ENCODE results near the gene FOXO4.

DNA sequence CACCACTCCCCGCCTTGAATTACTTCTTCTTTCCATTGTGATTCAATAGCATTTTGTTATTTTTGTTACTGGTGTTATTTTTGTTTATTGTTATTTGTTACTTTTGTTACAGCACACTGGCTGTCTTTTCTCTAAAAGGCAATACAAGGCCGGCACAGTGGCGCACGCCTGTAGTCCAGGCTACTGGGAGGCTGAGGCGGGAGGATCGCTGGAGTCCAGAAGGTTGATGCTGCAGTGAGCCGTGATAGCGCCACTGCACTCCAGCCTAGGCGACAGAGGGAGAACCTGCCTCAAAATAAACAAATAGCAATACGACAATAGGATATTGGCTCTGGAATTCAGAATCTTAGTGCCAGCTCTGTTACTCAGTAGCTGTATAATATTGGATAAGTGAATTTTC lies 21.7 kb downstream of the FOXO4 start:
- TF ChIP-seq POLR2AphosphoS5 (IDR thresholded peaks at IDR 0.05; ENCODE audit: low read depth, low read length): no peak
- TF ChIP-seq TCF12 (IDR thresholded peaks at IDR 0.05): no peak
- no peak for TF ChIP-seq TCF12 (CRISPR knock-in tag; IDR thresholded peaks at IDR 0.05)
- no peak for TF ChIP-seq NFE2L1 (CRISPR knock-in tag; IDR thresholded peaks at IDR 0.05; ENCODE audit: borderline replicate concordance)
- TF ChIP-seq SUZ12 (IDR thresholded peaks at IDR 0.05; ENCODE audit: low read depth, low read length): no peak
- no peak for TF ChIP-seq NFKBIZ (CRISPR knock-in tag; IDR thresholded peaks at IDR 0.05)
- no peak for TF ChIP-seq FOXK2 (IDR thresholded peaks at IDR 0.05)
- no peak for TF ChIP-seq EZH2 (conservative IDR thresholded peaks at IDR 0.05; ENCODE audit: low read depth, low read length)
- no peak for TF ChIP-seq GZF1 (CRISPR knock-in tag; IDR thresholded peaks at IDR 0.05)
- no peak for TF ChIP-seq ZKSCAN5 (CRISPR knock-in tag; IDR thresholded peaks at IDR 0.05)
- no peak for TF ChIP-seq RBM22 (optimal IDR thresholded peaks at IDR 0.05; ENCODE audit: low read length)
- no peak for TF ChIP-seq BRF2 (CRISPR knock-in tag; IDR thresholded peaks at IDR 0.05)

All from HepG2 (cell line).